HG03457 (cell line): Measurements from ENCODE around the gene ITPK1.
"Not testable (repeated sequence)": the region's sequence is repeated elsewhere in the genome, so short reads cannot be mapped to it uniquely, and the experiment has no call there.

Source experiments
- ATAC-seq: cut with Tn5 transposase; IDR thresholded peaks from one replicate; pipeline ENCODE4 v1.9.1; 2021; ENCODE audit warnings: moderate number of reproducible peaks; ENCODE audit not compliant: unreplicated experiment

ITPK1 gene

GRCh38 chr14:93115821-93116675 lies at the start of gene ITPK1:
Gene ITPK1, minus strand, starts transcription at chr14:93115925. Its CDS starts 762 bp downstream, at chr14:93115163.
- peak; percentile 43 for ATAC-seq

- no peak for ATAC-seq
Observed at GRCh38 chr14:93163564-93163963, 47.8 kb upstream of the ITPK1 start.

GRCh38 chr14:93161411-93161940 lies 45.8 kb upstream of the ITPK1 start:
- no peak for ATAC-seq

- no peak for ATAC-seq
Observed at GRCh38 chr14:93160353-93160801, 44.7 kb upstream of the ITPK1 start.

- not testable (repeated sequence) for ATAC-seq
Observed at GRCh38 chr14:93159625-93160352, 44.1 kb upstream of the ITPK1 start.

GRCh38 chr14:93158349-93158748 lies 42.6 kb upstream of the ITPK1 start:
- ATAC-seq = not testable (repeated sequence)

- ATAC-seq = no peak
Observed at GRCh38 chr14:93156693-93157369, 41.1 kb upstream of the ITPK1 start.

GRCh38 chr14:93155667-93156066 lies 39.9 kb upstream of the ITPK1 start:
- ATAC-seq = no peak

GRCh38 chr14:93153121-93153520 lies 37.4 kb upstream of the ITPK1 start:
- ATAC-seq = no peak

- ATAC-seq = no peak
Observed at GRCh38 chr14:93150227-93151208, 34.8 kb upstream of the ITPK1 start.

- no peak for ATAC-seq
Observed at GRCh38 chr14:93148979-93149378, 33.3 kb upstream of the ITPK1 start.

- no peak for ATAC-seq
Observed at GRCh38 chr14:93146119-93146518, 30.4 kb upstream of the ITPK1 start.

- no peak for ATAC-seq
Observed at GRCh38 chr14:93142854-93143652, 27.3 kb upstream of the ITPK1 start.

- no peak for ATAC-seq
Observed at GRCh38 chr14:93137864-93138263, 22.1 kb upstream of the ITPK1 start.

- not testable (repeated sequence) for ATAC-seq
Observed at GRCh38 chr14:93136508-93136907, 20.8 kb upstream of the ITPK1 start.

- ATAC-seq = no peak
Observed at GRCh38 chr14:93136009-93136408, 20.3 kb upstream of the ITPK1 start.

- no peak for ATAC-seq
Observed at GRCh38 chr14:93135399-93135798, 19.7 kb upstream of the ITPK1 start.

- no peak for ATAC-seq
Observed at GRCh38 chr14:93133464-93133863, 17.7 kb upstream of the ITPK1 start.

GRCh38 chr14:93132472-93133065 lies 16.8 kb upstream of the ITPK1 start:
- ATAC-seq = no peak
